Ureter (tissue), 1 donor: ENCODE data around the gene CDCA4. TPM values are rescaled to one million over a fixed set of nuclear protein-coding genes. Genes with fewer than 3 reads are reported as not detected.

Experiments used
- DNase-seq: peaks from one replicate; pipeline ENCODE4 v3.0.0-alpha.2; 2020; ENCODE audit warnings: low spot score
- total RNA-seq: library from RNA; stranded (reverse); gene quantifications from one replicate; pipeline ENCODE4 v1.2.4, GENCODE V29; 2023
- donor health status: DM: yes; HTN: yes; CAD: no.

CDCA4 gene
- total RNA-seq, 1 donor from 2014 or later = 8.1 TPM

DNA sequence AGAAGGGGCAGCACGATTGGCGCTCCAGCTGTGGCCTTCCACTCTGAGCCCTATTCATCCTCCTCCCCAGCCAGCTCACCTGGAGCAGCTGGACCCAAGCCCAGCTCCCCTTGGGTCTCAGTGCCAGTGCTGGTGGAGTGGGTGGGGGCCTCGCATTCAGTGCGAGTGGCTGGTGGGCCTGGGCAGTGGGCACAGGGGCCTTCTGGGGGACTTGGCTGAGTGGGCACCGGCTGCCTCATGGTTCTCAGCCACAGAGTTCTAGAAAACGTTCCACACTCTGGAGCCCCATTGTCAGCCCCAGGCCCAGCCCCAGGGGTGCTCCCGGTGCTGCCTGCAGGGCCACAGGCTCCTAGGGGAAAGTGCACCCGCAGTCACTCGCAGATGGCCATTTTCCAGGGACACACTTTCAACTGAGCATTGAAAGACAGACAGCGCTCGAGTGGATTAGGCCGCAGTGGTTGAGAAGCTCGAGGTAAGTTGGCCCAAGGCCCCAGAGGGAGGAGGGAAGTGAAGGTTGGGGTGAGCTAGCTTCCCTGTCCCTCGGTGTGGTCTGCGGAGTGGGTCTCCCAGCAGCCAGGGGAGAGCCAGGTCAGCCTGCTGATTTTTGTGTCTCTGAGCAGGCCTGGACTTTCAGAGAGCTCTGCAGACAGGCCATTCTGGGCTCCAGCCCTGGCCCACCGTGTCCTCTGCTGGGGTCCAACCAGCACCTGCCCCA is 31.5 kb downstream of the CDCA4 start:
- no peak for DNase-seq

- DNase-seq = no peak
These were observed 34.3 kb downstream of the CDCA4 start for GRCh38 chr14:104986487-104987164.

GRCh38 chr14:104985675-104986486 is 35.0 kb downstream of the CDCA4 start, which contains the start of gene CLBA1:
Gene CLBA1 (plus strand): TSS chr14:104985788. CDS start chr14:104986432, 644 bp downstream.
- peak; percentile 86 for DNase-seq

DNA sequence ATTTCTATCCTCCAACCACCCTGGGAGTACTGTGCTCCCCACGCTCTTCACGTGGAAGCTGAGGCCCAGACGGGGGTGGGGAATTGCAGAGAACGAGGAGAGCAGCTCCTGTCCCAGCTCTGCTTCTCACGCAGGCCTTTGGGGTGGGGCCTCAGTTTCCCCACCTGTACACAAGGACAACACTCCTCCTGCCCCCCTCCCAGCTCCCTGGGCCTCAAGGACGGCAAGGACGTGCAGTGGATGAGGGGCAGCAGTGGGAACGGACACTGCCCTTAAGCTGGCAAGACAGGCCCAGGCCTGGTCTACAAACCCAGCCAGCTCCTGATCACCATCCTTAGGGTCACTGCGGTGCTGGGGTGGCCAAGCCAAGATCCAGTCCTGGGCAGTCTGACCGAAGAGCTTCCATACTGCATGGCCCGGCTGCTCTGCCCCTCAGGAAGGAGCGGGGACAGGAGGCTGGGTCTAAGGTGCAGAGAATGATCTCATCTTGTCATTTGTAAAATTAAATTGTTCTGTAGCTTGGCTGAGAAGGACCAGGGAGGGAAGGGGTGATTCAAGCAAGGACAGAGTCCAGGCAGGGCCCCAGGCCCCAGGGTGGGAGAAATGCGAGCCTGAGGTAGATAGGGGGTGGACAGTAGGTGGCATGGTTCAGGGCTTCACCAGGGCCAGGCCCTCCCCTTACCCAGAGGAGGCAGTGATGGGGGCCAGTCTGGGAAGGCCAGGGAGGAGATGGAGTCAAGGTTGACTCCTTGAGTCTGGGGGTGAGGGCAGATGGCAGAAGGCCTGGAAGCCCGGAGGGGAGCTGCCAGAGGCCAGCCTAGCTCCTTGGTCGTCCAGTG is 36.6 kb downstream of the CDCA4 start:
- no peak for DNase-seq

- no peak for DNase-seq
These were observed 37.6 kb downstream of the CDCA4 start for GRCh38 chr14:104983231-104983721.

DNA sequence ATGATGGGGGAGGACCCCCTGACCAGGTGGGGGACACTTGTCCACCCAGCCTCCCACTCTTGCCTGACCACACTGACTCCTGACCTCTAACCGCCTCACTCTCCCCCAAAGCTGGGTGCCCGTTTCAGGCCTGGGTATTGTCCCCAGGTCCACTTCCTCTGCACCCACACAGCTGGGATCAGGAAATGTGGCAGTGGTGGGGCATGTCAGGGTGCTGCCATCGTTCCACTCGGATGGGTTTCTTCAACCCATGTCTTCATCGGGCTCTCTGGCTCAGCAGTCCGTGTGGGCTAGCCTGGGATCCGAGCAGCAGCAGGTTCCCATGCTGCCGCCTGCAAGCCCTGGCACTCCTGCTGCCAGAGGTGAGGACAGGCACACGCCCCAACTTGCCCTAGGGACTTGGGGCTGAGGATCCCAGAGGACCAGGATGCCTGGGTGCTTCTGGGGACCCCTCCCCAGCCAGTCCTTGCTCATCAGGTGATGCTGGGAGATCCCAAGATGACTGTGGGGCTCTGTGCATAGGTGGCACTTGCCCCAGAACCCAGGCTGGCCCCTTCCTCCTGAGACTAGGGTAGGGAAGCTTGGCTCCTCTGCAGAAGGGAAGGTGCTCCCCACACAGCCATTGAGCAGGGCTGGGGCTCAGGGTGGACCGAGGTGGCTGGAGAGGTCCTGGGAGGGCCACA is 38.2 kb downstream of the CDCA4 start:
- DNase-seq = no peak

DNA sequence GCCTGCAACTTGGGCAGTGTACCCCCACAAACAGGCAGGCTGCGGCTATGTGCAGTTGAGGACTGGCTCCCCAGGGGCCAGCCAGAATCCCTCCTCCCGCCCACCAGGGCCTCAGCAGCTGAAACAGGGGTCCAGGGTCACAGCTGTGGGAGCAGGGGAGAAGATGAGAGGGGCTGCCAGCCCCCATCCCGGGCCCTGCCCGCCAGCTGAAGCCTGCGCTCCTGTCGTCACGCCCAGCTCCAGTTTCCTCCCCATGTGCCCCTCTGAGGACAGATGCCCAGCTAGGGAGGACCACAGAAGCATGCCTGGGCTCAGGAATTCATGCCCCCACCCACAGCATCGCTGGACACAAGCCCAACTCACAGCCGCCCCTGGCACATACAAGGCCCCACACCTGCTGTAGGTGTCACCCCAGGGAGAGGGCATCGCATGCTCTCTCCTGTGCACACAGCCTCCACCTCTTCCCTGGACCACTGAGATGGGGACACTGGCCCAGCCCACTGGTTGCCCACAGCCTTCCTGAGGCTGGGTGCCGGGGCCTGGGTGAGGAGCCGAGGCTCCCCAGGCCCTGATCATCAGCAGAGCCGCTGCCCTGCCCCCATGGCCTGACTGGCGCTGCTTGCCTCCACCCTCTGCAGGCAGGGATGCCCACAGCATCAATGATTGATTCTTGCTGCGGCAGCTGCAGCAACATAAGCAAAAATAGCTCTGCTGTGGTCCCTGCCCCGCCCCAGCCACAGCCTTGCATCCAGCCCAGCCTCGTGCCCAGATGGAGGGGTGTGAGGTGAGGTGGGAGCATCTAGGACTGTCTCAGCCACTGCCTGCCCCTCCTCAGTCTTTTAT is 39.0 kb downstream of the CDCA4 start:
- DNase-seq = no peak

DNA sequence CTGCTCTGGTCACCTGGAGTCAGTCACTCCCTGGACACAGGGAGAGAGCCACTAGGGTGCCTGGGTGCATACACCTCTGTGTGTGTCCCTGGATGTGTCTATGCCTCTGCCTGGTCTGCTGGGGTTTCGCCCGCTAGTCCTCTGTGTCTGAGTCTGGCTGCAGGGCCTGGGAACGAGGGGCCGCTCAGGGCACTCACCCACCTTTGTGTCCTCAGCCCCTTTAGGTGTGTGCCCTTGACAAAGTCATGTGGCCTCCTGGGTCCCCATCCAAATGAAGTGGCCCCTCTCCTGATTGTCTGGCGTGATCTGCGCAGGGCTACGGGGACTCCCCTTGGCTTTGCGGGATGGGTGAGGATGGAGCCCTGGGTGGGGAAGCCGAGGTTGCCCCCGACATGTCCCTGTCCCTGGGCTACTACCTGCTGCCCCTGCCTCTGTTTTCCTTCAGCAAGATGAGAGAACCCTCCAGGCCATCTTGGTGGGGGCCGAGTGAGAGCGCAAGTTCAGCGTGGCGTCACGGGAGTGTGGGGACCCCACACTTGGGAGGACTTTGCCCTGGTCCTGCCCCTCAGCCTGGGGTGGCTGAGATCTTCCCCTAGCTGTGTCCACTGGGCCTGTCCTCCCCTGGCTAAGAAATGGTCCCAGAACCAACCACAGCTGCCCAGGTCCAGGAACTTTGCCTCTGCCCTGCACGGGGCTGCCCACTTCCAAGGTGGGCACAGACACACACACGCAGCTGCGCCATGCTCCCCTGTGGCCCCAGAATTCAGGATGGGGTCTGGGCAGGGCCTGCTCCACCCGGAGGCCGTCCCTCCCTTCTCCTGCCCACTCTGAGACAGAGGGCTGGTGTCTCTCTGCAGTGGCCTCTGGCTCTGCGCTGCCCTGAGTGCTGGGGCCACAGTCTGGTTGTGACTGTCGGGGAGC is 40.0 kb downstream of the CDCA4 start:
- no peak for DNase-seq

DNA sequence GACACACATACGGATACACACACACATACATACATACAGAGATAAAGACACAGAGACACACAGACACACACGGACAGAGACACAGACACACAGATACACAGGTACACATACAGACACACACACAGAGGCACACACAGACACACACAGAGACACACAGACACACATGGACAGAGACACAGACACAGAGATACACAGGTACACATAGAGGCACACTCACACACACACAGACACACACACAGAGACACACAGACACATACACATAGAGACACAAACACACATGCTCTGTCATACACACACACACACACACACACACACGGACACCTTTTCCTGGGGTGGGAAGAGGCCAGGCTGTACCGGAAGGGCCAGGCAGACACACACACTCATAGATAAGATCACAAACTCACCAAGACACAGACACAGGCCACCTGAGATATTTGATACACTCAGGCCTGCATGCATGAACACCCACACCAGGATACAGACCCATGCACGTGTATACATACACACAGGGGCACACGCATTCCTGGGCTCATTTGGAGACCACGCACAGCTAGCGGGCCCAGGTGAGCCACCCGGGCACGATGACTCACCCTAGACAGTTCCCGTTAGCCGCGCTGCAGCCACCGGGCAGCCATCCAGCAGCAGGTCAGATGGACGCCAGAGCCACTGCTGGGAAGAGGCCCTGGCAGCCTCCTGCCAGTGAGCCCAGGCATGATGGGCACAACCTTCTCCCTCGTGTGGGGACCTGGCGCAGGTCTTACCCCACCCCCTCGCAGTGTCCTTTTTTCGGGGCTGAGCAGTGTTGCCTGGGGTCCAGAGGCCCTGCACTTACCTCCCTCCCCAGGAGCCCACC is 40.9 kb downstream of the CDCA4 start:
- DNase-seq = no peak

GRCh38 chr14:104978746-104979691 is 41.9 kb downstream of the CDCA4 start:
- no peak for DNase-seq

DNA sequence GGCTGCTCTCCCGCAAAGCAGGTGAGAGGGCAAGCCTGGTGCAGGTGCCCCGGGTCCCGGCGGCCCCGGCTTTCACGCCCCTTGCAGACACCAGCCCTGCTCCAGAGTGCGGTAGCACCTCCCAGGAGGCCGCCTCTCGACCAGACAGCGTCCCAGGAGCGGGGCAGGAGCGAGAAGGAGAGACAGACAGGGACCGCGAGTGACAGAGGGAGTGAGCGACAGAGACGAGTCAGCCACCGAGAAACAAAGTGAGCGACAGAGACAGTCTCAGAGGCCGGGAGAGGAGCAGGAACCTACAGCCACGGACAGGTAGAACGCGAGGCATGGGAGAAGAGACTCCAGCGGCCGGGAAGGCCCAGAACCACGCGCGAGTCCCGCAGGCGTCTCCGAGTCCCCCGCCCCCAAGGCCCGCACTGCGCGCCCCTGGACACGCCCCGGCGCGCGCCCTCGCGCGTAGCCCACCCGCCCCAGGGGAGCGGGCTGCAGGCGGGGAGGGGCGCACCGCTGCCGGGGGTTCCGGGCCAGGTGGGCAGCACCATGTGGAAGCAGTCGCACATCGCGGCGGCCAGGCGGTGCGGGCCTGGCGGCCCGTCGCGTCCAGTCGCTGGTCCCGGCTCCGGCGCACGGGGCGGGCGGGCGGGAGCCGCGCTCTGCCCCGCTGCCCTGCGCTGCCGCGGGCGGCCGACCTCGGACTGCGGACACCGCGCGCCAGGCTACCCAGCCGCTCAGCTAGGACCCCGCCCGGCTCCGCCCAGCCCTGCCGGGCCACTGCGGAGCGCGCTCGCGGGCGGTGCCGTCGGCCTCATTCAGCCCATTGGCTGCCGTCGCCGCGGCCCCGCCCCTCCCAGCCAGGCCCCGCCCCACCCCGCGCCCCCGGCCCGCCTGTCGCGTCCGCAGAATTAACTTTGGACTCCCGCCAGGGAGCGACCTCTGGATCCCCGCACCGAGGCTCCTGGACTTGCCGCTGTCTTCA is 42.9 kb downstream of the CDCA4 start, which contains the start of gene AHNAK2:
Gene AHNAK2 (minus strand): TSS at position 694 of the 973 bp plus-strand sequence. CDS start 137 bp downstream, at position 557.
- DNase-seq = no peak

GRCh38 chr14:104977008-104977680 is 43.7 kb downstream of the CDCA4 start:
- no peak for DNase-seq

GRCh38 chr14:104976198-104977007 is 44.5 kb downstream of the CDCA4 start:
- peak; percentile 91 for DNase-seq
